ENCODE measurements around the gene FHAD1. TPM values are rescaled to one million over a fixed set of nuclear protein-coding genes. Genes with fewer than 3 reads are reported as not detected.

FHAD1 gene
- total and polyA plus RNA-seq, 2 experiments from 2014 or later = 0.13 to 0.68 TPM

DNA sequence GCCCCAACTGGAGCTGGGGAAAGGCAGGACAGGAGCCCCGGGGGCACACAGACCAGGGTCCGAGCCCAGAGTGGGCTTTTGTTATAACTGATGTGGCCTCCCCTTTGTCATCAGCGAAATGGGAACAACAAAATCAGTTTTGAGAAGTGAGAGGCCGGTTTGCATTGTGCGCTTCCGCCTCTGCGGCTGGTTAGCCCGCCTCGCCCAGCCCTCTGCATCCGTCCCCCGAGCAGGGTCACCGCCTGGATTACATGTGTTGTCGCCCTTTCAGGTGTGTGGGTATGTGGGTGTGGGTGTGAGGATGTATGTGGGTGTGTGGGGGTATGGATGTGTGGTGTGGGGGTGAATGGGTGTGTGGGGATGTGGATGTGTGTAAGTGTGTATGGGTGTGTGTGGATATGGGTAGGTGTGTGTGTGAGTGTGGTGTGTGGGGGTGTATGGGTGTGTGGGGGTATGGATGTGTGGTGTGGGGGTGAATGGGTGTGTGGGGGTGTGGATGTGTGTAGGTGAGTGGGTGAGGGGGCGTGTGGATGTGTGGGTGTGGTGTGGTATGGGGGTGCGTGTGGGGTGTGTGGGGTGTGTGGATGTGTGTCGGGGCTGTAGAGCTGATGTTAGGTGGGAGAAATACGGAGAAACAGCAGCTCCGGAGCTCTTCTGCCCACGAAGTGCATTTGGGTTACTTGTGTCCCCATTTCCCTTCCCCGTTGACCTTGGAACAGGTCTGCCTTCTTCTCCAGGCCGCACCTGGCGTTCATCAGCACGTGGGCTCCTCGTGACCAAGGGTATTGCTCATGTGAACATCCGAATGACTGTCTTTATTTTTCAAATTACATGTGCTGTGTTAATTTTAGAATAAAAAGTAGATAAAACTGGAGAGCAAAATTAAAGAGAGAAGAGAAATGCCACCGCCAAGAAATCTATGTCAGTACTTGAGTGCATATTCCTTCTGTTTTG lies 67.6 kb downstream of the FHAD1 start:
- DNase-seq (ENCODE audit: low spot score) = no peak
- H3K36me3 ChIP-seq (replicated peaks; ENCODE audit: insufficient read depth, low read depth) = no peaks in the 10 kb centered on the region
- H4K20me1 ChIP-seq (ENCODE audit: insufficient read depth, poor library complexity, severe bottlenecking) = no peaks in the 10 kb centered on the region
- no peak overlapping the region for H3K27ac ChIP-seq
- H2AFZ ChIP-seq = no peak overlapping the region
- no peaks in the 10 kb centered on the region for H3K9me3 ChIP-seq (ENCODE audit: low read depth)
- TF ChIP-seq EZH2phosphoT487 (IDR thresholded peaks at IDR 0.05; ENCODE audit: low read depth, severe bottlenecking, unreplicated experiment) (no peak), EZH2 (IDR thresholded peaks at IDR 0.05; ENCODE audit: borderline replicate concordance) (no peak), CTCF (IDR thresholded peaks at IDR 0.05; ENCODE audit: poor library complexity) (no peak)
- H3K79me2 ChIP-seq = no peaks in the 10 kb centered on the region
- peaks cover 6% of the 10 kb centered on the region for H3K4me1 ChIP-seq (ENCODE audit: insufficient read depth)
- no peak overlapping the region for H3K4me2 ChIP-seq
- no peaks in the 10 kb centered on the region for H3K27me3 ChIP-seq
- H3K4me3 ChIP-seq = no peak overlapping the region
- WGBS (ENCODE audit: low lambda C conversion rate, missing lambda C conversion rate) = 93% methylated on average over 23 of the region's 26 CpGs
- no peaks in the 10 kb centered on the region for H3K9me2 ChIP-seq (replicated peaks; ENCODE audit: insufficient read depth)

GRCh38 chr1:15315815-15316214 lies 68.8 kb downstream of the FHAD1 start:
- TF ChIP-seq CTCF (IDR thresholded peaks at IDR 0.05; ENCODE audit: poor library complexity) (no peak), EZH2 (IDR thresholded peaks at IDR 0.05; ENCODE audit: borderline replicate concordance) (no peak), EZH2phosphoT487 (IDR thresholded peaks at IDR 0.05; ENCODE audit: low read depth, severe bottlenecking, unreplicated experiment) (no peak)
- H3K27ac ChIP-seq = no peak overlapping the region

DNA sequence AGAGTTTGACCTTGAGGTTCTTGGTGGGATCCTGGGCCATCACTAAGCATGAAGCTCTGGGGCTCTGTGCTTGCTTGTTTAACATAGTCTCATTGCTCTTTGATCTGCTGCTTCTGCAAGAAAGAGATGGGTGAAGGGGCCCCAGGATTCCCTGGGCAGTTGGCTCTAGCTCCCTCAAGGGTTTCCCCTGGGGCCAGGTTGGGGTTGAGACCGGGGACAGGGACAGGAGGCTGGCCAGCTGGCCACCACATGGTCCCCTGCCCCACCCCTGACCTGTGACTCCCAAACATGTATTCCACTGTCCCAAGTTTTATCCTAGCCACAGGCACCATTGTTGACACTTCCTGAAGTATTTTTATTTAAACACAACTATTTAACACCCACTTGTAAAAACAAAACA lies 69.5 kb downstream of the FHAD1 start:
- Histone ChIP-seq H4K20me1 (ENCODE audit: insufficient read depth, poor library complexity, severe bottlenecking) (no peaks in the 10 kb centered on the region), H3K27ac (no peak overlapping the region), H3K79me2 (no peaks in the 10 kb centered on the region), H3K4me3 (no peak overlapping the region), H3K27me3 (no peaks in the 10 kb centered on the region), H3K4me2 (no peak overlapping the region), H3K9me3 (ENCODE audit: low read depth) (no peaks in the 10 kb centered on the region), H2AFZ (no peak overlapping the region), H3K36me3 (replicated peaks; ENCODE audit: insufficient read depth, low read depth) (no peaks in the 10 kb centered on the region), H3K9me2 (replicated peaks; ENCODE audit: insufficient read depth) (no peaks in the 10 kb centered on the region), H3K4me1 (ENCODE audit: insufficient read depth) (peaks cover 6% of the 10 kb centered on the region)
- TF ChIP-seq CTCF (IDR thresholded peaks at IDR 0.05; ENCODE audit: poor library complexity) = no peak
- no peak for TF ChIP-seq EZH2phosphoT487 (IDR thresholded peaks at IDR 0.05; ENCODE audit: low read depth, severe bottlenecking, unreplicated experiment)
- DNase-seq (ENCODE audit: low spot score) = no peak
- 9% methylated on average over 1 of the region's 1 CpG for WGBS (ENCODE audit: low lambda C conversion rate, missing lambda C conversion rate)

More at GRCh38 chr1:15315815-15316214, 68.8 kb downstream of the FHAD1 start:
- H3K36me3 ChIP-seq (replicated peaks; ENCODE audit: insufficient read depth, low read depth) = no peaks in the 10 kb centered on the region
- H3K9me3 ChIP-seq (ENCODE audit: low read depth) = no peaks in the 10 kb centered on the region
- H2AFZ ChIP-seq = no peak overlapping the region
- WGBS (ENCODE audit: low lambda C conversion rate, missing lambda C conversion rate) = 77% methylated on average over 7 of the region's 7 CpGs
- H3K4me1 ChIP-seq (ENCODE audit: insufficient read depth) = peaks cover 6% of the 10 kb centered on the region
- no peaks in the 10 kb centered on the region for H4K20me1 ChIP-seq (ENCODE audit: insufficient read depth, poor library complexity, severe bottlenecking)
- H3K27me3 ChIP-seq = no peaks in the 10 kb centered on the region
- H3K9me2 ChIP-seq (replicated peaks; ENCODE audit: insufficient read depth) = no peaks in the 10 kb centered on the region
- DNase-seq (ENCODE audit: low spot score) = no peak
- H3K79me2 ChIP-seq = no peaks in the 10 kb centered on the region
- no peak overlapping the region for H3K4me3 ChIP-seq
- no peak overlapping the region for H3K4me2 ChIP-seq

All from hepatocyte (in vitro differentiated cells).